NCI-H2029 treated with DMSO at 0.1 percent for 48 hours (cell line): Measurements from ENCODE around the gene RAB40B.

Experiments
- DNase-seq: peaks from one replicate; lab custom pipeline; 2025; lab: John Stamatoyannopoulos, UW

The RAB40B gene

DNA sequence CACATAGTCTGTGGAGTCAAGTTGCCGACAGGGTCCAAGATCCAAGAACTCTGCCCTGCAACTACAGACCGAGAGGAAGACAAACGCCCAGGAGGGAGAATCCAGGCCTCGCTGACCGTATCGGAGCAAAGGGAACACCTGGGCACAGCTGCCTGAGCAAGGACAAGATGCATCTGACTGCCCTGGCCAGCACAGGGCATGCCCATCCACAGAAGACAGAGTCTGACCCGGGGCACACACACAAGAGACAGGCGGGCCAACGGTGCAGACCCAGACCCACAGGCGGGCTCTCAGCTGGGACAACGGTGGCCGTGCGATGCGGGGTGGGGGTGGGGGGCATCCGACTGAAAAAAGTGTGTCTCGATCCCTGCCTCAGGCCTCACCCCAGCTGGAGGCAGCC, 6.2 kb downstream of the RAB40B start:
- DNase-seq, result no peak

DNA sequence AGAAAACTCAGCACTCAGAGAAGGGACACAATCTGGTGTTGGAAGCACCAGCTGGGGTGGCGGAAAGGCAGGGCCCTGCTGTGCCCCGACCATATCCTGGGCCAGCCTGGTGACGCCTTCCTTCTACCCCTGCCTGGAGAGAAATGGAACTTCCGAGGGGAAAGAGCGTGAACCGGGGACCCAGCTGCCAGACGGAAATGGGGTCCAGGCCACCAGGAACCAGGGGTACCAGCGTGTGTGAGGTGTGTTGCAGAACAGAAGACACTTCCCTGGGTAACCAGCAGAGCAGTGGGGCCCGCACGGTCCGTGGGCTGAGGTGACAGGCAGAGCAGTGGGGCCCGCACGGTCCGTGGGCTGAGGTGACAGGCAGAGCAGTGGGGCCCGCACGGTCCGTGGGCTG, 6.8 kb downstream of the RAB40B start:
- DNase-seq, result no peak

DNA sequence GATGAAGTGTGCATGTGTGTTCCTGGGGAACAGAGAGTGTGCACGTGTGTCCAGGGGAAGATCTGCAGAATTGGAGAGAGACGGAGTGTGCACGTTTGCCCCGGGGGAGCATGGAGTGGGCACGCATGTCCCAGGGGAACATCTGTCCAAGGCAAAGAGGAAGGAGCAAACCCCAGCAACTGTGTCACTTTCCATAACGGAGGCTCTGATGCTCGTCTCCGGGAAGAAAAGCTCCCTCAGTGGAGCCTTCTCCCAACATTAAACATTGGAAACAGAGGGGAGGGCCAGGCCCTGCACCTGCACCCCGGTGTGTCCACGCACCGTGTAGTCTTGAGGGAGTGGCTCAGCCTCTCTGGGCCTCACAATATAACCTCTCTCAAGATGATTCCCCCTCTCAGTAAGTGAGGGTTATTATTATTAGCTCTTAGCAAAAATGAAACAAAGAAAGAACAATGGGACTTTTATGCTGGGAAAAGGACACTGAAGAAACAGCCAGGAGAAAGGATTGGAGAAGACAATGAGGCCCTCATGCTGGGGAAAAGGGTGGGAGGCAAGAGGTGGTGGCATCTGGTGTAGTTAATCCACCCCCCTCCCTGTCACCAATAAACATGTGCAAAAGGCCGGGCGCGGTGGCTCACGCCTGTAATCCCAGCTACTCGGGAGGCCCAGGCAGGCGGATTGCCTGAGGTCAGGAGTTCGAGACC, 7.6 kb downstream of the RAB40B start:
- no peak for DNase-seq

DNA sequence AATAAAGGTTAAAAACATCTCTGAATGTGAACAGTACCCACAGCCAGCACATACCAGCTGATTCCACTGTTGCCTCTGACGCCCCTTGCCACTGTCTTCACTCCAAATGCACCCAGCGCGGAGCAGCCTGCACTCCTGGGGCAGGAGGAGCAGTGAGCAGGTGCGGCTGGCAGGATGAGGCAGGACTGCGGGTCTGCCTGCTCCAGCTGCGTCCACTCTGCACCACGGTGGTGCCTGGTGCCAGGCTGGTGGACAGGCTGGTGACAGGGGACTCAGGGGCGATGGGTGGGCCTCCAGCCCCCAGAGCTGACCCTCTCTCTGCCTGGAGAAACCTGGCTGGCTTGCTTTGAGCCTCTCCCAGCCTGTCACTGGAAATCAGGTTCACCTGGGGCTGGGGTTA, 9.4 kb downstream of the RAB40B start:
- no peak for DNase-seq

DNA sequence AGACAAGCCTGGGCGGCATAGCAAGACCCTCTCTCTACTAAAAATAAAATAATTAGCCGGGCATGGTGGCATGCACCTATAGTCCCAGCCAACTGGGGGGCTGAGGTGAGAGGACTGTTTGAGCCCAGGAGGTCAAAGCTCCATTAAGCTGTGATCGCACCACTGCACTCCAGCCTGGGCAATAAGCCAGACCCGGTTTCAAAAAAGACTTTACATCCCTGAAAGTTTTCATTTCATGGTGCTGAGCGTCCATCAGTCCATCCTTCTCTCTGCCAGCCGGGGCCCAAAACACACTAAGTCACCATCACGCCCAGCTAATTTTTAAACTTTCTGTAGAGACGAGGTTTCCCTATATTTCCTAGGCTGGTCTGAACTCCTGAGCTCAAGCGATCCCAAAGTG, 10.6 kb downstream of the RAB40B start:
- DNase-seq, result no peak

DNA sequence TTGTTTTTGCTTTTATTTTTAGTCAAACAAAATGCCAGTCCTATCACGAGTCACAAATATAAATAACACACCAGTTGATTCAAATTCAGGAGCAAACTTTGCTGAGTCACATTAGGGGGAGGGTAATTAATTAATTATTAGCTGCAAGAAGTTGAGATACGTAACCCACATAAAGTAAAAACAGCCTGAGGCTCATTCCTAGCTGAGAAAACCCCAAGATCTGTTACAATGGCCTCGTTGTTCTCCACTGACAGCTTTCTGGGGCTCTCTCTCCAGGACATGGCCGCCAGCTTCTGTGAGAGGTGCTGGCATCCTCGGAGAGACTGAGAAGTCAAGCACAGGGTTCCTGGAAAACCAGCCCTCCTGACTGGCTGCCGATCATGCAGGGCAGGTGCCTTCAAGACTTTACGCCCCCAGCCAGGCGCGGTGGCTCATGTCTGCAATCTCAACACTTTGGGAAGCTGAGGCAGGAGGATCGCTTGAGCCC, 11.1 kb downstream of the RAB40B start:
- DNase-seq, result no peak

DNA sequence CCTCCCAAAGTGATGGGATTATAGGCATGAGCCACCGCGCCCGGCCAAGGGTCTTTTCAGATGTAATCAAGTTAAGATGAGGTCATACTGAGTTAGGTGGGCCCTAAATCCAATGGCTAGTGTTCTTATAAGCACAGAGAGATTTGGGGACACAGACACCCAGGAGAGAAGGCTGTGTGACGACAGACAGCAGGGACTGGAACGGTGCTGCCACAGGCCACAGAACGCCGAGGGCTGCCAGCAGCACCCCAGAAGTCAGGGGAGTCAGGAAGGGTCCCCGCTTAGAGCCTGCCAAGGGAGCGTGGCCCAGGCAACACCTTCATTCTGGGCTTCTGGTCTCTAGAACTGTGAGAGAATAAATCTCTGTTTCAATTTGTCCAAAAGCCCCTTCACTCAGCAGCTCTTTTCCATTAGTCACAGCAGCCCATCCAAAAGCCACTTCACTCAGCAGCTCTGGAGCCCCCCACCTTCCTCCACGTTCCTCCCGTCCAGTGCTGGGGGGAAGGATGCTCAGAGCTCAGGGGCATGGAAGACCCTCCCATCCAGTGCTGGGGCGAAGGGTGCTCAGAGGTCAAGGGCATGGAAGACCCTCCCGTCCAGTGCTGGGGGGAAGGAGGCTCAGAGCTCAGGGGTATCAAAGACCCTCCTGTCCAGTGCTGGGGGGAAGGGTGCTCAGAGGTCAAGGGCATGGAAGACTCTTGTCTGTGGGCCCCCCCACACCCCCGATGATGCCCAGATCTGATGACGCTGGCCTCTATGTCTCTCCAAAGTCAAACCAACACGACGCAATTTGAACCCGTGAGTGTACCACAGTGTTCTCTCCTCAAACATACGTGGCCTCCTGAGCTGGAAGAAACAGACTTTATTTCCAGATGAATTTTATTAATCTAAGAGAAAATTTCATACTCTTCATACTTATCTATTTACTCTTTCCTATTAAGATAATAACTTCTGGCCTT, 11.9 kb downstream of the RAB40B start:
- no peak for DNase-seq

DNA sequence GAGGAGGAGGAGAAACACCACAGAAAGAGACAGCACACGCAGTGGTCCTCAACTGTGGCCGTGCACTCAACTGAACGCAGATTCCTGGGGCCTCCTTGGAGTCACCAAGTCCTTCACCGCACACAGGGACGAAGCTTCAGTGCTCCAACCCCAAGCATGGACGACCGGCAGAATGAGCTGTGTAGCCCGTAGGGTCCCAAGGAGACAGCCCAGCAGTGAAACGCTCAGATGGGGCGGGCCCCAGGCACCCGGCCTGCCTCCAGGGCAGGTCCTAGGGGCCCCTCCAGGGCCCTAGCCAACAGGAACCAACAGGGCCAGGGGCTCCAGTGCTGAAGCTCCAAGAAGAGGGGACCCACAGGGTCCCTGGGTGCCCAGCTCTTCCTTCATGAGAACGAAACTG, 13.2 kb downstream of the RAB40B start:
- DNase-seq, result no peak

DNA sequence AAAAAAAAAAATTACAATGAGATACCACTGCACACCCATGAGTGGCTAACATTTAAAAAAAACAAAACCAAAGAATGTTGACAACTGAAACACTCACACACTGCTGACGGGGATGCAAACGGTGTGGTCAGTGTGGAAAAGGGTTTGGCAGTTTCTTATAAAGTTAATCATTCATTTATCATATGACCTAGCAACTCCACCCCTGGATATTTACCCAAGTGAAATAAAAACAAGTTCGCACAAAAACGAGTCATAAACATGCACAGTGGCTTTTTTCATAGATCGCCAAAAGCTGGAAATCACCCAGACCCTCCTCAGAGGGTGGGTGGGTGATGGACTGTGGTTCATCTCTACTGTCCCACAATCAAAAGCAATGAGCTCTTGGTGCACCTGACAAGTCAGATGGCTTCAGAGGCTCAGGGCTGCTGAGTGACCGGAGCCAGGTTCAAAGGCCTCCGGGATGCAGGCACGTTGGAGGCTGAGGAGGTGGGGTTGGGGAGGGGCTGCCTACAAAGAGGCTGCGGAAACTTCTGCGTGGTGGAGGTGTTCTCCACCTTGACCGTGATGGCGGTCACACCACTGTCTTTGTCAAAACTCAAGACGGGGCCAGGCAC, 14.2 kb downstream of the RAB40B start:
- DNase-seq, result no peak

DNA sequence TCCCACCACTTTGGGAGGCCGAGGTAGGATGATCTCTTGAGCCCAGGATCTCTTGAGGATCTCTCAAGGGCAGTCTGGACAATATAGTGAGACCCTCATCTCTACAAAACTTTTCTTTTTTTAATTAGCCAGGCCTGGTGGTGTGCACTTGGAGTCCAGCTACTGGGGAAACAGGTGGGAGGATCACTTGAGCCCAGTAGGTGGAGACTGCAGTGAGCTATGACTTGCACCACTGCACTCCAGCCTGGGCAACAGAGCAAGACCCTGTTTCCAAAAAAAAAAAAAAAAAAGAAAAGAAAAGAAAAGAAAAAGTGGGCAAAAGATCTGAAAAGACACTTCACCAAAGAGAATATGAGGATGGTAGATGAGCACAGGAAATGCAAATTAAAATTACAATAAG, 15.0 kb downstream of the RAB40B start:
- DNase-seq, result no peak

DNA sequence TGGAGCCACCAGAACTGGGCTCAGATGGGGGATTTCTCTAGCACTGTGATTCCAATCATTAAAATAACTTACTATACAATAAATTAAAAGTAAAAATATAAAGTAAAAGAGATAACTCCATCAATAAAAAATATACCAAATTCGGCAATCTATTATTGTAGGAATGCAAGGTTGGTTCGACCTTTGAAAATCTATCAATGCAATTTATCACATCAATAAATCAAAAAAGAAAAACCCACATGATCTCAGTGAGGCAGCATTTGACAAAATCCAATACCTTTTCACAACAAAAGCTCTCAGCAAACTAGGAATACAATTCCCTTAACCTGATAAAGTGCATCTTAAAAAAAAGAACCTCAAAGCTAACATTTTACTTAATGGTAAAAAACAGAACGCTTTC, 17.0 kb downstream of the RAB40B start:
- no peak for DNase-seq

DNA sequence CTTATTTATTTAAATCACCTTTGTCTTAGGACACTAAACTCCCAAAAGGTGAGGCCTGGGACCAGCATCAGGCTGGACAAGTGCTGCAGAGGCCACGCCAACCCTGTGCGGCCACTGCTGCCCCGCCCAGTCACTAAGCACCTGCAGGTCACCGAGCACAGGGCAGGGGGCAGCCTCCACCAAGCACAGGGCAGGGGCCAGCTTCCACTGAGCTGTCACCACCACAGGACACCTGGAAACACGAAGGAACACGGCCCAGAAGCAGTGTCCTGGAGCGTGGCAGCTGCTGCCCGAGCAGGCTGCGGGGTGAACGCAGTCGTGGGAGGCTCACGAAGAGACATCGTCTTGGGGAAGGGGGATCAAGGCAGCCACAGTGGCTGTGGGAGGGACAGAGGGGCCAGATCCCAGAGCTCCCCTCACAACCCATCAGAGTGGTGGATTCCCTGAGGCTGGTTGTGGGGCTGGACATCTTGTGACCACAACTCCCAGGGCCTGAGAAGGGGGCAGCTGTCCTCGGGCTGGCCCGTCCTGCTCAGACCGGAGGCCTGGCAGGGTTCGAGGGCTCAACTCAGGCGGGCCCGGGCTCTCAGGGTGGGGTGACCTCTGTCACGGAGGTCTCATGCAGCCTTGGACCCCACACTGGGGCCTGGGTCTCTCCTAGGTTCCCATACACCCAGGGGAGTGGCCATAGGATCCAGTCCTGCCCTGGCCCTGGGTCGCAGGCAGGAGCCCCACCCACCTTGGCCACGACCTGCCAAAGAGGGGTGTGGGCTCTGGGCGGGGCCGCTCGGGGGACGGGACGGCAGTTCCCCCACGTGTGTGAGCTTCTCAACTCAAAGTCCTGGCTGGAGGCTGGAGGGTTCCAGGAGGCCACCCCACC, 18.7 kb downstream of the RAB40B start:
- DNase-seq, result no peak

DNA sequence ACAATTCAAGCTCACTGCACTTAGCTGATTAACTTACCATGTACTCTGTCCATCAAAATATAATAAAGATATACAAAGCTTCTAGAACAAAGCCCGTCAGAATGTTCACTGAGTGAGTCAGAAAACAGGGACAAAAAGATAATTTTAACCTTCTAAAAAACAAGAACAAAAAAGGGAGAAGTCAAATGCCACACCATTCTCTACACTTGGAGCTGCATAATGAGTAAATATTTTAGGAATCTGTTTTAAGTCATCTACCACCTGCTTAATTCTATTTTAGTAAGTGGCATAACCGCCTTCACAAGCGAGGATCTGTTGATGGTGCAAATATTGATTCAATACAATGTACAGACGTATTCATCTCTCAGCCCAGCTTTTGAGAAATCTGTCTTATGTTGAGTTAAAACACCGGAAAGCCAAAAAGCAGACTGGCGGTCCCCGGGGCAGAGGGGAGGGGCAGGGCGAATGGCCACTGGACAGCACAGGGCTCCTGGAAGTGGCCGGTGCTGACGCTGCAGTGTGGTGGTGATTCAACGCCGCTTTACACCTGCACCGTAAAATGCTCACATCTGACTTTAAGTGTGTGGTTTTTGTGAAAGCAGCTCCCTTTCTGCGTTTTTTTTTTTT, 20.1 kb downstream of the RAB40B start:
- DNase-seq, result no peak

DNA sequence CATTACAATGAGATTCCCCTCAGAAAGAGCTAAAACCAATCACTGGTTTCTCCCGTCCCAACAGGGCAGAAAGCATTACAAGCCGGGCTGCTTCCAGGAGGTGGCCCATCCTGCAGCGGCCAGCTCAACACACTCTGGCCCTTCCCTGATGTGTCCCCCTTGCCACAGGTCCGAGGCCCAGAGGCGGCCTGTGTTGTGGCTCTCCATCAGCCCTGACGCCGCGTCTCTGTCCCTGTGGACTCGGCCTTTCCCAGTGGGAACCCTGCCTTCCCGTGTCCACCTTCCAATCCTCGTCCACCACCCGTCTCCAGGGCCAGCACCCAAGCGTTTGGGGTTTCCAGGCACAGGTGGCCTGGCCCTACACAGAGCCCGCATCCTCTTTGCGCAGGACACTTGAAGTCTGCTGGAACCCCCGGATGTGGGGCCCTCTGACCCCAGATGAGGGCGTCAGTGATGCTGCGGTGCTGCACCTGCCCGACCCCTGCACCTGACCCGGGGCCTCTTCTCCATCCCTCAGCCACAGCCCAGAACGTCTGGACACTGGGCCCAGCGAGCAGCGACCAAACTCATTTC, 21.1 kb downstream of the RAB40B start:
- DNase-seq, result no peak

DNA sequence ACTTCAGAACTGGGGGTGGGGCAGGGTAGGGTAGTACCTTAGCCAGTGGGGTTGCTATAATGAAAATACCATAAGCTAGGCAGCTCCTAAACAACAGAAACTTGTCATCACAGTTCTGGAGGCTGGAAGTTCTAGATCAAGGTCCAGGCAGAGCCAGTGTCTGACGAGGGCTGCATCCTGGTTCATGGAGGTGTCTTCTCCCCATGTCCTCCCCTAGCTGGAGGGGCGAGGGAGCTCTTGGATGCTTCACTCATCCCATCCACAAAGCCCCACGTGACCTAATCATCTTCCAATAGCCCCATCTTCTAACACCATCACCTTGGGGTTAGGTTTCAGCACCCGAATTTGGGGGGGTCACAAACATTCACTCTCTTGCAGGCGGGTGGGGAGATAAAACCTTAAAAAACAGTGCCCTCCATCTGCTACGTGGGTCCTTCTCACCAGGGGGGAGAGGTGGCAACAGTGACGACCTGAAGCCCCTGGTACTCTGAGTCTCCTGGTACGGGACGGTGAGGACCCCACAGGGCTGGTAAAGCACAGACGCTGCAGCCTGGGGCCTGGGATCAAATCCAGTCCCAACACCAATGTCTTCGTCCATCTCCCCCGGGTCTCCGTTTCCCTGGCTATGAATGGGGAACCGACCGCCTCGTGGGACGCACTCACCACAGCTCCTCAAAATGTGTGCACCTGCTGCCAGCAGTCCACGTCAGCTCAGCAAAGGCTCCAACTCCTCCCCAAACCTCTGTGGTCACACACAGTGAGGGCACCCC, 22.8 kb downstream of the RAB40B start:
- no peak for DNase-seq

DNA sequence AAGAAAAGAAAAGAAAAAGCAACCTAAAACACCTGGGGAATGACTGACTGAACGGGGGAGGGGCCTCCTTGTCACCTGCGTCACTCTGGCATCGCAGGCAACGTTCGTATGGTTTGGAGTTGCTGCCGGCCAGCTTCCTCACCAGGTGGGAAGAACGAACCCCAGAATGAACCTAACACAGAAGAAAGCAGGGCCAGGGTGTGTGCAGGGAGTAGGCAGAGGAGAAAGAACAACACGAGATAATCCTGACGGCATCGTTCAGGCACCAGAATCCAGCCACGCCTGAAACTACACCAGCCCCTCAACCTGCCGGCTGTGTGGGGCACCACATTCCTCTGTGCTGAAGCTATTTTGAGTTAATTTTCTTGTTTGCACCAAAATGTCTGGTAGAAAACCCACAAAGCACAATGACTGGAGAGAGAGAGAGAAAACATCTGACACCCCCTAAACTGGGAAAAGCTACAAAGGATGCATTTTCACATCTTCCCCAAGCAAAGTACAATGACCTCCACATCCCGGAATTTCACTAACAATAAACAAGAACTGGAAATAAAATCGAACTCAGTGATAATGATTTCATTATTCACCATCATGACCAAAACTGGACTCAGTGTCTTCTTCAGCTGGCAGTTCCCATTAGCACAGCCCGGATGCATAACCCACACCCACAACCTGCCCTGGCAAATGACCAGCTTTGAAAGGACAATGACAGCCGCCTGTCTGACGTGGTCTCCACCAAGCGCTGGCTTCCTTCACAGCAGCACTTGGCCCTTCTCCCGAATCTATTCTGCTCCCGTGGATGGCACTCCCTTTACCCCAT, 23.6 kb downstream of the RAB40B start:
- DNase-seq, result peak; percentile 71

DNA sequence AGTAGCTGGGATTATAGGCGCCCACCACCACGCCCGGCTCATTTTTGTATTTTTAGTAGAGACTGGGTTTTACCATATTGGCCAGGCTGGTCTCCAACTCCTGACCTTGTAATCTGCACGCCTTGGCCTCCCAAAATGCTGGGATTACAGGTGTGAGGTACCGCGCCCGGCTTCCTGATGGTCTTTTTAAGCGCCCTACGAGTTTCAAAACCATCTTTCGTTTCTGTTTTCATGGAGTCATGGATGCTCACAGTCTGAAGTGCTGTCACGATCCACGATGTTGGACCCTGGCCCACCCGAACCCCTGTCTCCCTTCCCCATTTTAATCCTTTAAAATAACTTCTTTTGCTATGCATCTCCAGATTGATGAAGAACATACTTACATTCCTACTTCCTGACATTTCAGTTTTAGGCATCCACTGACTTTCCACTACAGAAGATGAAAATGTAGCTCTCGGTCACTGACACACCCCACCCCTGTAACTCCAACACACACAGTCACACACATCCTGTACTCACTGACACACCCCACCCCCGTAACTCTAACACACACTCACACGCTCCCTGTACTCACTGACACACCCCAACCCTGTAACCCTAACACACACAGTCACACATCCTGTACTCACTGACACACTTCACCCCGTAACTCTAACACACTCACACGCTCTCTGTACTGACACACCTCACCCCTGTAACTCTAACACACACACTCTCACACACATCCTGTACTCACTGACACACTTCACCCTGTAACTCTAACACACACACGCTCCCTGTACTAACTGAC, 27.6 kb downstream of the RAB40B start:
- no peak for DNase-seq

DNA sequence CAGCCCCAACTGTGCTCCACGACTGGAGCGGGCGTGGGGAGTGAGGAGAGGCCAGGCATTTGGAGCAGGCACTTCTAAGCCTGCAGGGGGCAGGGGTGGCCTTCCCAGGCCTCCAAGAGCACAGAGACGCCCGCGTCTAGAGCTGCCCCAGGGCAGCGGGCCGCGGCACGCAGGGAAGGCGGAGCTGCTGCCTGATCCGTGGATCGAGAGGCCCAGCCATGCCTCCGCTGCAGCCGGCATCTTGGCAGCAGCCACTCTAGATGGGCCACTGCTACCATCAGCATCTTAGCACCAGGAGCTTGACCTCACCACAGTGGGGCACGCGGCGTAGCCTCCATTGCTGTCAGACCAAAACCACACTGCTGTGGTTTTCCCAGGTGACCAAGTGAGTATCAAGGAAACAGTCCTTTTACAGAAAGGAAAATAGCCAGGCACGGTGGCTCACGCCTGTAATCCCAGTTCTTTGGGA, 29.8 kb downstream of the RAB40B start:
- DNase-seq, result no peak
